HFFc6 (cell line): ENCODE measurements around the gene GASK1B. TPM values are rescaled to one million over a fixed set of nuclear protein-coding genes. Genes with fewer than 3 reads are reported as not detected.

Experiments used
- DNase-seq: peaks from one replicate; pipeline ENCODE4 v3.0.0-alpha.2; 2018
- H3K27ac Mint-ChIP-seq: 2 replicates; pipeline ENCODE4 v1.8.0; 2020; ENCODE audit warnings: mild to moderate bottlenecking, mixed read lengths
- H3K27me3 Mint-ChIP-seq: 2 replicates; pipeline ENCODE4 v1.8.0; 2021; ENCODE audit warnings: mild to moderate bottlenecking, moderate library complexity, mixed read lengths; ENCODE audit not compliant: insufficient read depth
- H3K36me3 Mint-ChIP-seq: 2 replicates; pipeline ENCODE4 v1.8.0; 2021; ENCODE audit warnings: low read depth, mixed read lengths
- H3K4me1 Mint-ChIP-seq: 2 replicates; pipeline ENCODE4 v1.8.0; 2020; ENCODE audit warnings: low read depth, mixed read lengths
- H3K4me3 Mint-ChIP-seq: 2 replicates; pipeline ENCODE4 v1.8.0; 2020; ENCODE audit warnings: mild to moderate bottlenecking, moderate library complexity, mixed read lengths
- H3K9me3 Mint-ChIP-seq: 2 replicates; pipeline ENCODE4 v1.8.0; 2020; ENCODE audit warnings: mild to moderate bottlenecking, mixed read lengths
- CTCF ChIP-seq: fragments of 200-600 bp; sonication (generic); IDR thresholded peaks from 2 replicates; pipeline ENCODE4 v1.5.0; 2021; ENCODE audit warnings: antibody characterized with exemption, mild to moderate bottlenecking
- total RNA-seq, 6 experiments: library from RNA; stranded (reverse); fragmentation: NEBNext Ultra II Directional; extraction: Animal tissue kit (Norgen Biotek cat#: 25700); gene quantifications; 2 replicates in 1 of 6; 3 replicates in 5 of 6; pipeline ENCODE4 v1.2.3, GENCODE V29; 2021

Gene GASK1B
- total RNA-seq, 6 experiments from 2014 or later, result 1.7 to 8.5 (median 6.9) TPM

- Mint-ChIP-seq H3K27ac (no peak overlapping the region), H3K27me3 (peaks cover 7% of the 10 kb centered on the region)
Measured at GRCh38 chr4:158211222-158211621, 38.4 kb upstream of the GASK1B start.

GRCh38 chr4:158209825-158210807, 37.3 kb upstream of the GASK1B start, which contains the start of gene TMEM144:
Gene TMEM144, plus strand, starts transcription at chr4:158210486. Its CDS starts 2,182 bp downstream, at chr4:158212668.
- Mint-ChIP-seq H3K27ac (peak within 1 kb of the TSS; percentile 65), H3K4me3 (peak within 1 kb of the TSS; percentile 90), H3K9me3 (no peaks in the 10 kb centered on the region), H3K36me3 (no peaks in the 10 kb centered on the region), H3K4me1 (peaks cover 18% of the 10 kb centered on the region), H3K27me3 (peaks cover 6% of the 10 kb centered on the region)
- DNase-seq, result peak; percentile 79
- TF ChIP-seq CTCF, result no peak; the same call in 1 of the 2 replicates

More at GRCh38 chr4:158211222-158211621, 38.4 kb upstream of the GASK1B start:
- H3K4me3 Mint-ChIP-seq, result peak overlapping the region; percentile 90
- no peaks in the 10 kb centered on the region for H3K36me3 Mint-ChIP-seq
- no peaks in the 10 kb centered on the region for H3K9me3 Mint-ChIP-seq
- H3K4me1 Mint-ChIP-seq, result peaks cover 18% of the 10 kb centered on the region
- DNase-seq, result no peak
- TF ChIP-seq CTCF, result no peak

- H3K4me3 Mint-ChIP-seq, result no peak overlapping the region
- no peak overlapping the region for H3K27ac Mint-ChIP-seq
Measured at GRCh38 chr4:158208963-158209640, 36.3 kb upstream of the GASK1B start.

GRCh38 chr4:158203929-158204328, 31.1 kb upstream of the GASK1B start:
- no peak overlapping the region for H3K4me3 Mint-ChIP-seq
- H3K27me3 Mint-ChIP-seq, result peaks cover 10% of the 10 kb centered on the region
- no peaks in the 10 kb centered on the region for H3K4me1 Mint-ChIP-seq
- no peak for DNase-seq
- no peaks in the 10 kb centered on the region for H3K9me3 Mint-ChIP-seq
- TF ChIP-seq CTCF, result no peak
- H3K27ac Mint-ChIP-seq, result no peak overlapping the region
- no peaks in the 10 kb centered on the region for H3K36me3 Mint-ChIP-seq

More at GRCh38 chr4:158208963-158209640, 36.3 kb upstream of the GASK1B start:
- Mint-ChIP-seq H3K27me3 (peaks cover 5% of the 10 kb centered on the region), H3K4me1 (peaks cover 18% of the 10 kb centered on the region), H3K9me3 (no peaks in the 10 kb centered on the region), H3K36me3 (no peaks in the 10 kb centered on the region)
- TF ChIP-seq CTCF, result no peak
- no peak for DNase-seq

- Mint-ChIP-seq H3K27me3 (peaks cover 11% of the 10 kb centered on the region), H3K9me3 (no peaks in the 10 kb centered on the region), H3K4me3 (no peak overlapping the region), H3K4me1 (no peaks in the 10 kb centered on the region), H3K27ac (no peak overlapping the region), H3K36me3 (no peaks in the 10 kb centered on the region)
- TF ChIP-seq CTCF, result no peak
- DNase-seq, result no peak
Measured at GRCh38 chr4:158203436-158203835, 30.6 kb upstream of the GASK1B start.
